Measurements from ENCODE around the gene DLG1.
A peak's percentile ranks its signal among the peaks of the same experiment; 100 is the strongest.

The DLG1 gene

GRCh38 chr3:197021729-197022404, 276.5 kb downstream of the DLG1 start:
- Mint-ChIP-seq H3K4me3 (no peak overlapping the region), H3K36me3 (no peaks in the 10 kb centered on the region), H3K4me1 (peaks cover 8% of the 10 kb centered on the region), H3K9me3 (no peaks in the 10 kb centered on the region), H3K27ac (no peak overlapping the region)
- ATAC-seq: no peak
- no peak for DNase-seq (ENCODE audit: low spot score in 2 of 2)

- ATAC-seq: no peak
- Mint-ChIP-seq H3K4me3 (no peak overlapping the region), H3K27ac (no peak overlapping the region), H3K36me3 (no peaks in the 10 kb centered on the region), H3K4me1 (peaks cover 8% of the 10 kb centered on the region), H3K9me3 (no peaks in the 10 kb centered on the region)
- DNase-seq (ENCODE audit: low spot score in 2 of 2): no peak
Measured at GRCh38 chr3:197021231-197021630, 277.2 kb downstream of the DLG1 start.

GRCh38 chr3:197019535-197019934, 278.9 kb downstream of the DLG1 start:
- ATAC-seq (no peak), DNase-seq (ENCODE audit: low spot score in 2 of 2) (no peak)
- H3K4me3 Mint-ChIP-seq: no peak overlapping the region
- no peaks in the 10 kb centered on the region for H3K9me3 Mint-ChIP-seq
- H3K36me3 Mint-ChIP-seq: no peaks in the 10 kb centered on the region
- H3K4me1 Mint-ChIP-seq: peaks cover 8% of the 10 kb centered on the region
- H3K27ac Mint-ChIP-seq: no peak overlapping the region

- Mint-ChIP-seq H3K36me3 (no peaks in the 10 kb centered on the region), H3K4me1 (peaks cover 8% of the 10 kb centered on the region), H3K9me3 (no peaks in the 10 kb centered on the region), H3K4me3 (no peak overlapping the region), H3K27ac (no peak overlapping the region)
- no peak for DNase-seq (ENCODE audit: low spot score in 2 of 2)
- ATAC-seq: no peak
Measured at GRCh38 chr3:197019021-197019420, 279.4 kb downstream of the DLG1 start.

- no peaks in the 10 kb centered on the region for H3K36me3 Mint-ChIP-seq
- H3K9me3 Mint-ChIP-seq: no peaks in the 10 kb centered on the region
- DNase-seq (ENCODE audit: low spot score in 2 of 2): no peak
- H3K27ac Mint-ChIP-seq: no peak overlapping the region
- no peak overlapping the region for H3K4me3 Mint-ChIP-seq
- no peaks in the 10 kb centered on the region for H3K4me1 Mint-ChIP-seq
- no peak for ATAC-seq
Measured at GRCh38 chr3:197017003-197017402, 281.4 kb downstream of the DLG1 start.

GRCh38 chr3:197015790-197016736, 282.3 kb downstream of the DLG1 start:
- DNase-seq (ENCODE audit: low spot score in 2 of 2) (no peak), ATAC-seq (peak; percentile 12)
- Mint-ChIP-seq H3K27ac (peak overlapping the region; percentile 11), H3K36me3 (no peaks in the 10 kb centered on the region), H3K4me1 (no peaks in the 10 kb centered on the region), H3K9me3 (no peaks in the 10 kb centered on the region), H3K4me3 (no peak overlapping the region)

GRCh38 chr3:197014942-197015575, 283.4 kb downstream of the DLG1 start:
- Mint-ChIP-seq H3K4me3 (no peak overlapping the region), H3K27ac (peak overlapping the region; percentile 11), H3K9me3 (no peaks in the 10 kb centered on the region), H3K36me3 (no peaks in the 10 kb centered on the region), H3K4me1 (no peaks in the 10 kb centered on the region)
- no peak for DNase-seq (ENCODE audit: low spot score in 2 of 2)
- no peak for ATAC-seq

- DNase-seq (ENCODE audit: low spot score in 2 of 2) (no peak), ATAC-seq (no peak)
- no peaks in the 10 kb centered on the region for H3K9me3 Mint-ChIP-seq
- no peaks in the 10 kb centered on the region for H3K36me3 Mint-ChIP-seq
- no peak overlapping the region for H3K4me3 Mint-ChIP-seq
- H3K27ac Mint-ChIP-seq: no peak overlapping the region
- H3K4me1 Mint-ChIP-seq: no peaks in the 10 kb centered on the region
Measured at GRCh38 chr3:197014024-197014423, 284.4 kb downstream of the DLG1 start.

- Mint-ChIP-seq H3K9me3 (no peaks in the 10 kb centered on the region), H3K4me3 (no peak overlapping the region), H3K36me3 (no peaks in the 10 kb centered on the region), H3K27ac (no peak overlapping the region), H3K4me1 (no peaks in the 10 kb centered on the region)
- ATAC-seq: no peak
- no peak for DNase-seq (ENCODE audit: low spot score in 2 of 2)
Measured at GRCh38 chr3:197012540-197012883, 285.9 kb downstream of the DLG1 start.

- H3K4me1 Mint-ChIP-seq: no peaks in the 10 kb centered on the region
Measured at GRCh38 chr3:197011780-197012539, 286.5 kb downstream of the DLG1 start.

GRCh38 chr3:197010556-197011351, 287.7 kb downstream of the DLG1 start:
- DNase-seq (ENCODE audit: low spot score in 2 of 2): no peak
- ATAC-seq: no peak
- H3K4me3 Mint-ChIP-seq: no peak overlapping the region
- H3K9me3 Mint-ChIP-seq: no peaks in the 10 kb centered on the region
- H3K36me3 Mint-ChIP-seq: no peaks in the 10 kb centered on the region
- no peaks in the 10 kb centered on the region for H3K4me1 Mint-ChIP-seq
- no peak overlapping the region for H3K27ac Mint-ChIP-seq

More at GRCh38 chr3:197011780-197012539, 286.5 kb downstream of the DLG1 start:
- DNase-seq (ENCODE audit: low spot score in 2 of 2): no peak
- H3K27ac Mint-ChIP-seq: no peak overlapping the region
- ATAC-seq: no peak
- no peaks in the 10 kb centered on the region for H3K9me3 Mint-ChIP-seq
- H3K36me3 Mint-ChIP-seq: no peaks in the 10 kb centered on the region
- H3K4me3 Mint-ChIP-seq: no peak overlapping the region

- Mint-ChIP-seq H3K9me3 (no peaks in the 10 kb centered on the region), H3K36me3 (no peaks in the 10 kb centered on the region), H3K27ac (no peak overlapping the region), H3K4me1 (peaks cover 10% of the 10 kb centered on the region), H3K4me3 (no peak overlapping the region)
- DNase-seq (ENCODE audit: low spot score in 2 of 2): no peak
- no peak for ATAC-seq
Measured at GRCh38 chr3:197009532-197010019, 288.8 kb downstream of the DLG1 start.

- no peak for ATAC-seq
Measured at GRCh38 chr3:197008436-197009209, 289.8 kb downstream of the DLG1 start.

GRCh38 chr3:197007953-197008352, 290.5 kb downstream of the DLG1 start:
- Mint-ChIP-seq H3K4me3 (no peak overlapping the region), H3K4me1 (peaks cover 17% of the 10 kb centered on the region), H3K36me3 (no peaks in the 10 kb centered on the region), H3K27ac (no peak overlapping the region), H3K9me3 (no peaks in the 10 kb centered on the region)
- ATAC-seq (no peak), DNase-seq (ENCODE audit: low spot score in 2 of 2) (no peak)

More at GRCh38 chr3:197008436-197009209, 289.8 kb downstream of the DLG1 start:
- H3K4me3 Mint-ChIP-seq: no peak overlapping the region
- no peak overlapping the region for H3K27ac Mint-ChIP-seq
- H3K9me3 Mint-ChIP-seq: no peaks in the 10 kb centered on the region
- no peak for DNase-seq (ENCODE audit: low spot score in 2 of 2)
- no peaks in the 10 kb centered on the region for H3K36me3 Mint-ChIP-seq
- H3K4me1 Mint-ChIP-seq: peaks cover 17% of the 10 kb centered on the region
